ENCODE measurements around the gene UBE2I. TPM values are rescaled to one million over a fixed set of nuclear protein-coding genes. Genes with fewer than 3 reads are reported as not detected.

Gene UBE2I
- total RNA-seq, 1 experiment from 2014 or later = 71.3 TPM

DNA sequence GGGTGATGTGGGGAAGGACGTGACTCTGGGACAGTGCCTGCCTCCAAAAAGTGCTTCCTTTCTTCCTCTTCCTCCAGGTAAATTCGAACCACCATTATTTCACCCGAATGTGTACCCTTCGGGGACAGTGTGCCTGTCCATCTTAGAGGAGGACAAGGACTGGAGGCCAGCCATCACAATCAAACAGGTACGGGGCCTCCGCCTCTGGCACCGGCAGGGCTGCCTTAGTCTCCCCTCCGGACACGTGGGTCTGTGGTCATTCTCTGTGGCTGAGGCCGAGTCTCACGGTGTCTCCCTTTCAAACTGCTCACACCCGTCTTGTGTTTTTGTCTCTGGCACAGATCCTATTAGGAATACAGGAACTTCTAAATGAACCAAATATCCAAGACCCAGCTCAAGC lies 10.7 kb downstream of the UBE2I start:
- ATAC-seq (no peak), DNase-seq (no peak)
- no peaks in the 10 kb centered on the region for H3F3A ChIP-seq (ENCODE audit: low read length, unreplicated experiment)
- H3K79me2 ChIP-seq (ENCODE audit: low read length) = peaks cover 18% of the 10 kb centered on the region; the same call in 1 of the 2 replicates
- H4K20me1 ChIP-seq (ENCODE audit: low read length) = no peaks in the 10 kb centered on the region
- H3K9ac ChIP-seq (ENCODE audit: low read length) = no peak overlapping the region
- H3K27me3 ChIP-seq (ENCODE audit: low read length) = no peaks in the 10 kb centered on the region
- ChIA-PET CTCF (no interaction called here), POLR2A (ENCODE audit: unreplicated experiment) (no interaction called here)
- H3K4me3 ChIP-seq (ENCODE audit: low read length) = no peak overlapping the region
- no peak overlapping the region for H3K27ac ChIP-seq (ENCODE audit: low read length)
- no TSS peak for BruUV-seq (replicated peaks)
- H3K36me3 ChIP-seq (ENCODE audit: low read depth, low read length) = peaks cover 37% of the 10 kb centered on the region
- H3K9me3 ChIP-seq (ENCODE audit: low read length) = no peaks in the 10 kb centered on the region
- intact Hi-C loops (cut with micrococcal nuclease) = no loop called here
- no peak overlapping the region for H3K4me2 ChIP-seq (ENCODE audit: low read length)
- TF ChIP-seq EZH2phosphoT487 (IDR thresholded peaks at IDR 0.05; ENCODE audit: borderline replicate concordance, low read length) (no peak), EZH2 (IDR thresholded peaks at IDR 0.05; ENCODE audit: low read length, unreplicated experiment) (no peak), CTCF (conservative IDR thresholded peaks at IDR 0.05; ENCODE audit: low read depth, low read length) (no peak)
- H3K9me2 ChIP-seq (replicated peaks; ENCODE audit: low read length) = no peaks in the 10 kb centered on the region
- no peak overlapping the region for H2AFZ ChIP-seq (ENCODE audit: low read length)
- no peaks in the 10 kb centered on the region for H3K4me1 ChIP-seq (ENCODE audit: insufficient read depth, low read length)

GRCh38 chr16:1320658-1321240 lies 11.3 kb downstream of the UBE2I start:
- no peak for ATAC-seq
- H3K4me1 ChIP-seq (ENCODE audit: insufficient read depth, low read length) = no peaks in the 10 kb centered on the region
- intact Hi-C loops (cut with micrococcal nuclease) = no loop called here

More at GRCh38 chr16:1320658-1321240, 11.3 kb downstream of the UBE2I start:
- no peak for DNase-seq
- H3K79me2 ChIP-seq (ENCODE audit: low read length) = peaks cover 13% of the 10 kb centered on the region; the same call in 1 of the 2 replicates
- H3K9me3 ChIP-seq (ENCODE audit: low read length) = no peaks in the 10 kb centered on the region
- ChIA-PET CTCF (no interaction called here), POLR2A (ENCODE audit: unreplicated experiment) (no interaction called here)
- no peak overlapping the region for H3K4me3 ChIP-seq (ENCODE audit: low read length)
- no peaks in the 10 kb centered on the region for H3K27me3 ChIP-seq (ENCODE audit: low read length)
- H3K27ac ChIP-seq (ENCODE audit: low read length) = no peak overlapping the region
- H4K20me1 ChIP-seq (ENCODE audit: low read length) = no peaks in the 10 kb centered on the region
- no TSS peak for BruUV-seq (replicated peaks)
- H3K9me2 ChIP-seq (replicated peaks; ENCODE audit: low read length) = no peaks in the 10 kb centered on the region
- no peak overlapping the region for H3K4me2 ChIP-seq (ENCODE audit: low read length)
- TF ChIP-seq CTCF (conservative IDR thresholded peaks at IDR 0.05; ENCODE audit: low read depth, low read length) (no peak), EZH2 (IDR thresholded peaks at IDR 0.05; ENCODE audit: low read length, unreplicated experiment) (no peak), EZH2phosphoT487 (IDR thresholded peaks at IDR 0.05; ENCODE audit: borderline replicate concordance, low read length) (no peak)
- H2AFZ ChIP-seq (ENCODE audit: low read length) = no peak overlapping the region
- peaks cover 31% of the 10 kb centered on the region for H3K36me3 ChIP-seq (ENCODE audit: low read depth, low read length)
- H3F3A ChIP-seq (ENCODE audit: low read length, unreplicated experiment) = no peaks in the 10 kb centered on the region
- no peak overlapping the region for H3K9ac ChIP-seq (ENCODE audit: low read length)

Data from PC-3 (cell line).